RWPE2 (cell line): ENCODE results near the gene SPATA17.
"Not testable (repeated sequence)": the region's sequence is repeated elsewhere in the genome, so short reads cannot be mapped to it uniquely, and the experiment has no call there.

Source experiments
- ATAC-seq: fragments of 200-7000 bp; cut with Tn5 transposase; 3 replicates; pipeline ENCODE4 v1.9.1; 2021; ENCODE audit warnings: low read depth
- DNase-seq: peaks from one replicate; pipeline ENCODE4 v3.0.0-alpha.2; 2020; ENCODE audit warnings: low spot score
- H3K27ac ChIP-seq: fragments of 450-650 bp; 2 replicates; pipeline ENCODE4 v1.5.1; 2017; ENCODE audit warnings: mild to moderate bottlenecking; ENCODE audit not compliant: poor library complexity, severe bottlenecking
- H3K27me3 ChIP-seq: fragments of 250-450 bp; sonication (Bioruptor Pico); 2 replicates; pipeline ENCODE4 v1.5.1; 2021; ENCODE audit warnings: mild to moderate bottlenecking, moderate library complexity; ENCODE audit not compliant: insufficient read depth, poor library complexity, severe bottlenecking
- H3K36me3 ChIP-seq: fragments of 250-450 bp; sonication (Bioruptor Pico); 2 replicates; pipeline ENCODE4 v1.5.1; 2020; ENCODE audit warnings: low read depth, mild to moderate bottlenecking, moderate library complexity
- H3K4me1 ChIP-seq: fragments of 250-450 bp; sonication (Bioruptor Pico); 2 replicates; pipeline ENCODE4 v1.5.1; 2021; ENCODE audit warnings: mild to moderate bottlenecking, moderate library complexity; ENCODE audit not compliant: insufficient read depth, poor library complexity, severe bottlenecking
- H3K4me3 ChIP-seq: fragments of 250-450 bp; sonication (Bioruptor Pico); 2 replicates; pipeline ENCODE4 v1.5.1; 2021; ENCODE audit warnings: mild to moderate bottlenecking, moderate library complexity; ENCODE audit not compliant: severe bottlenecking
- H3K9me3 ChIP-seq: fragments of 250-450 bp; sonication (Bioruptor Pico); 2 replicates; pipeline ENCODE4 v1.5.1; 2021; ENCODE audit warnings: mild to moderate bottlenecking, moderate library complexity; ENCODE audit not compliant: severe bottlenecking
- TF ChIP-seq, protein P1 (sequence below): fragments of 450-650 bp; IDR thresholded peaks from one replicate; pipeline ENCODE4 v1.5.1; 2017; ENCODE audit warnings: mild to moderate bottlenecking, moderate library complexity; ENCODE audit not compliant: poor library complexity, severe bottlenecking

SPATA17 gene

DNA sequence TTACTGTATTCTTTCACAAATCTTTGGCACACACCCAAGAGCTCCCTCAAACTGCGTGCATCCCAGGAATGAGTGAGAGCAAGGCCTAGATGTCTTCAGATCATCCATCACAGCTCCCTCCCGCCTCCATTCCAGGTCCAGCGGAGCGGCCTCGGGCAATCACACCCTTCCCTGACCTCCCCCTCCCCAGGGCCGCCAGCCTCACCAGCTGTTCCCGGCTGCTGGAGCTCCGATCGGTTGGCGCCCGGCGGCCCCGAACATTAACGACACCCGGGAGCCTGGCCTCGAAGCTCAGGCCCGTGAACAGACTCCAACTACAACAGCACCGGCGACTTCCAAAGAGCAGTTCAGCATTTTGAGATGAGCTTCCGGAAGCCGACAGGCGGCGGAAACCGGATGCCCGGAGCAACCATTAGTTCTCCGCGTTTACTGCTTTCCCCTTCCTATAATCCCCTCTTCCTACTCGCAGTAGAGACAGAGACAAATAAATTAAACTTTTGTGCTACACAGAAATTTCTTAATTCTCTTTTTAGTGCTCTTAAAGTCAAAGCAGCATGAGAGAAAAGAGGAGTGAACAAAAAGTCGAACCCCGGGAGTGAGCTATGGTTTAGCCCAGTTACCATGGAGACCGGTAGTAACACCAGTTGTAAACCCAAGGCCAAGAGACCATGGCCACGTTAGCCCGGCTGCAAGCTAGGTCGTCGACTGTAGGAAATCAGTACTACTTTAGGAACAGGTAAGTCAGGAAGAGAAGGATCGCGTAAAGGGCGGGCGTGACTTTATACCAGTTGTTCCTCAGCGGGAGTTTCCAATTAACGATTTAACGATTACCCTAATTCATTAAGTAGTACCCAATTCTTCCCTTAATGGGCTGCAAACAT is at the start of gene SPATA17, which contains the start of gene GPATCH2:
TSS of gene SPATA17 (plus strand) at position 634 of the 881 bp plus-strand sequence. CDS start at position 669, 35 bp downstream.
TSS of gene GPATCH2 (minus strand) at position 380 of the 881 bp plus-strand sequence. CDS start at position 261, 119 bp downstream.
- H3K4me1 ChIP-seq, result no peaks in the 10 kb centered on the region
- no peaks in the 10 kb centered on the region for H3K9me3 ChIP-seq
- ATAC-seq (peak; percentile 91), DNase-seq (peak; percentile 51)
- H3K27ac ChIP-seq, result peak within 1 kb of the TSS; percentile 49
- H3K27me3 ChIP-seq, result no peaks in the 10 kb centered on the region
- peak within 1 kb of the TSS; percentile 65 for H3K4me3 ChIP-seq
- TF ChIP-seq, protein P1, sequence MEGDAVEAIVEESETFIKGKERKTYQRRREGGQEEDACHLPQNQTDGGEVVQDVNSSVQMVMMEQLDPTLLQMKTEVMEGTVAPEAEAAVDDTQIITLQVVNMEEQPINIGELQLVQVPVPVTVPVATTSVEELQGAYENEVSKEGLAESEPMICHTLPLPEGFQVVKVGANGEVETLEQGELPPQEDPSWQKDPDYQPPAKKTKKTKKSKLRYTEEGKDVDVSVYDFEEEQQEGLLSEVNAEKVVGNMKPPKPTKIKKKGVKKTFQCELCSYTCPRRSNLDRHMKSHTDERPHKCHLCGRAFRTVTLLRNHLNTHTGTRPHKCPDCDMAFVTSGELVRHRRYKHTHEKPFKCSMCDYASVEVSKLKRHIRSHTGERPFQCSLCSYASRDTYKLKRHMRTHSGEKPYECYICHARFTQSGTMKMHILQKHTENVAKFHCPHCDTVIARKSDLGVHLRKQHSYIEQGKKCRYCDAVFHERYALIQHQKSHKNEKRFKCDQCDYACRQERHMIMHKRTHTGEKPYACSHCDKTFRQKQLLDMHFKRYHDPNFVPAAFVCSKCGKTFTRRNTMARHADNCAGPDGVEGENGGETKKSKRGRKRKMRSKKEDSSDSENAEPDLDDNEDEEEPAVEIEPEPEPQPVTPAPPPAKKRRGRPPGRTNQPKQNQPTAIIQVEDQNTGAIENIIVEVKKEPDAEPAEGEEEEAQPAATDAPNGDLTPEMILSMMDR, result no peak
- H3K36me3 ChIP-seq, result no peaks in the 10 kb centered on the region

DNA sequence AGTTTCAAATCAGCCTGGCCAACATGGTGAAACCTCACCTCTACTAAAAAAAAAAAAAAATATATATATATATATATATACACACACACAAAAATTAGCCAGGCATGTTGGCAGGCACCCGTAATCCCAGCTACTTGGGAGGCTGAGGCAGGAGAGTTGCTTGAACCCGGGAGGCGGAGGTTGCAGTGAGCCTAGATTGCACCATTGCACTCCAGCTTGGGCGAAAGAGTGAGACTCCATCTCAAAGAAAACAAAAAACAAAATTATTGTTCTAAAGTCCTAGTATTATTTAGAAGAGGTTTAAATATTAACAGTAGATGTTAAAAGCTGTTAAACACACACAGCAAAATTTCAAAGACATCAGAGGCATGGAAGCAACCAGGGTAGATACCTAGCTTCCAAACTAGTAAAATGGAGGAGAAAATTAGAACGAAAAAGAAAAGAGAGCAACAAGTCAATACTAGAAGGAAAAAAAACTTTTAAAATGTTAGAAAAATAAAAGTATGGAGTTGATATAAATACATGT is 46.8 kb upstream of the SPATA17 start:
- H3K4me3 ChIP-seq, H3K27me3 ChIP-seq, H3K36me3 ChIP-seq, DNase-seq, H3K9me3 ChIP-seq, H3K27ac ChIP-seq, ATAC-seq, H3K4me1 ChIP-seq: not testable (repeated sequence)

DNA sequence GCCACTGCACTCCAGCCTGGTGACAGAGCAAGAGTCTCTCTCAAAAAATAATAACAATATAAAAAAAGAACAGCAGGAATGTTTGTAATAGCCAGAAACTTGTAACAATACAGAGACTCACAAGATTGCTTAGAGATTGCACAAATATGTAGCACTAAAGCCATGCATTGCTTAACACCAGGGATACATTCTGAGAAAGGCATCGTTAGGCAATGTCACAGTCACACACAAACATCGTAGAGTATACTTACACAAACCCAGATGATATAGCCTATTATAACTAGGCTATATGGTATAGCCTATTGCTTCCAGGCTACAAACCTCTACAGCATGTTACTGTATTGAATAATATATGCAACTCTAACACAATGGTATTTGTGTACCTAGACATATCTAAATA is 45.6 kb upstream of the SPATA17 start:
- ATAC-seq, result no peak
- no peak overlapping the region for H3K4me3 ChIP-seq

GRCh38 chr1:217586586-217586985 is 44.6 kb upstream of the SPATA17 start:
- DNase-seq (no peak), ATAC-seq (no peak)
- Histone ChIP-seq H3K4me1 (no peaks in the 10 kb centered on the region), H3K4me3 (no peak overlapping the region), H3K36me3 (no peaks in the 10 kb centered on the region), H3K27ac (no peak overlapping the region), H3K27me3 (no peaks in the 10 kb centered on the region), H3K9me3 (no peaks in the 10 kb centered on the region)
- TF ChIP-seq, protein P1, result no peak

More for the DNA sequence above, 45.6 kb upstream of the SPATA17 start:
- Histone ChIP-seq H3K27me3 (no peaks in the 10 kb centered on the region), H3K36me3 (no peaks in the 10 kb centered on the region), H3K9me3 (no peaks in the 10 kb centered on the region), H3K27ac (no peak overlapping the region), H3K4me1 (no peaks in the 10 kb centered on the region)
- no peak for DNase-seq
- TF ChIP-seq, protein P1, result no peak

GRCh38 chr1:217590598-217590997 is 40.5 kb upstream of the SPATA17 start:
- ATAC-seq (no peak), DNase-seq (no peak)
- Histone ChIP-seq H3K4me3 (no peak overlapping the region), H3K4me1 (no peaks in the 10 kb centered on the region), H3K27me3 (no peaks in the 10 kb centered on the region), H3K36me3 (no peaks in the 10 kb centered on the region), H3K9me3 (no peaks in the 10 kb centered on the region), H3K27ac (no peak overlapping the region)
- TF ChIP-seq, protein P1, result no peak
